ENCODE data around the gene CCDC167.

GRCh38 chr6:37481711-37482605 is 17.7 kb downstream of the CCDC167 start:
- TF ChIP-seq CTCF (IDR thresholded peaks at IDR 0.05; ENCODE audit: insufficient read depth, low read depth, low read length) (no peak), EZH2 (IDR thresholded peaks at IDR 0.05; ENCODE audit: insufficient read depth, low read length) (no peak)
